HepG2 (cell line): ENCODE results near the gene SAA1. TPM values are rescaled to one million over a fixed set of nuclear protein-coding genes. Genes with fewer than 3 reads are reported as not detected.

Source experiments
- ATM ChIP-seq: fragments of 450-650 bp; IDR thresholded peaks from 2 replicates; pipeline ENCODE4 v1.7.1; 2017; ENCODE audit warnings: mild to moderate bottlenecking, borderline replicate concordance
- BCL6 ChIP-seq: IDR thresholded peaks from 2 replicates; pipeline ENCODE4 v1.6.1; 2016; ENCODE audit warnings: missing genetic modification reagents, missing compliant biosample characterization
- CCAR2 ChIP-seq: fragments of 200-400 bp; formaldehyde crosslinking; optimal IDR thresholded peaks from 2 replicates; pipeline ENCODE3; 2018; ENCODE audit warnings: low read depth, mild to moderate bottlenecking, low read length, moderate library complexity
- EHMT2 ChIP-seq: fragments of 200-600 bp; sonication (generic); IDR thresholded peaks from 2 replicates; pipeline ENCODE4 v1.7.0; 2017; ENCODE audit warnings: antibody characterized with exemption, low read depth, low read length, borderline replicate concordance
- FOXA1 ChIP-seq, 2 experiments: fragments of 450-650 bp in 1 of 2; sonication (generic) in 1 of 2; formaldehyde crosslinking in 1 of 2; IDR thresholded peaks; 2 replicates each; pipeline versions ENCODE4 v1.4.0 to v1.6.1; 2016 to 2020; ENCODE audit warnings: missing genetic modification reagents in 1 of 2
- KDM1A ChIP-seq: IDR thresholded peaks from 2 replicates; pipeline ENCODE4 v1.6.1; 2016; ENCODE audit warnings: missing compliant biosample characterization
- NFKBIZ ChIP-seq: IDR thresholded peaks from 2 replicates; pipeline ENCODE4 v1.6.1; 2018; ENCODE audit warnings: missing genetic modification reagents, missing compliant biosample characterization
- NR3C1 ChIP-seq: sonication (generic); formaldehyde crosslinking; IDR thresholded peaks from 2 replicates; pipeline ENCODE4 v1.4.0; 2020; ENCODE audit warnings: missing genetic modification reagents
- PHF21A ChIP-seq: sonication (generic); formaldehyde crosslinking; IDR thresholded peaks from 2 replicates; pipeline ENCODE4 v1.5.0; 2020; ENCODE audit warnings: mild to moderate bottlenecking, missing genetic modification reagents
- TRIM24 ChIP-seq: sonication (generic); formaldehyde crosslinking; IDR thresholded peaks from 2 replicates; pipeline ENCODE4 v1.8.0; 2022; ENCODE audit warnings: mild to moderate bottlenecking, missing genetic modification reagents
- YY1 ChIP-seq: IDR thresholded peaks from 2 replicates; pipeline ENCODE4 v1.6.1; 2011; ENCODE audit warnings: low read length, low read depth, moderate library complexity, mild to moderate bottlenecking; ENCODE audit not compliant: insufficient read depth, insufficient replicate concordance
- ZMAT3 ChIP-seq: sonication (generic); formaldehyde crosslinking; conservative IDR thresholded peaks from 2 replicates; pipeline ENCODE4 v1.7.0; 2021; ENCODE audit warnings: missing genetic modification reagents
- ZNF329 ChIP-seq: sonication (generic); formaldehyde crosslinking; IDR thresholded peaks from 2 replicates; pipeline ENCODE4 v1.9.0; 2021; ENCODE audit warnings: low read depth, mild to moderate bottlenecking, missing genetic modification reagents
- ZNF577 ChIP-seq: sonication (generic); formaldehyde crosslinking; IDR thresholded peaks from 2 replicates; pipeline ENCODE4 v1.4.0; 2020; ENCODE audit warnings: mild to moderate bottlenecking, low read depth, missing genetic modification reagents, borderline replicate concordance
- polyA plus RNA-seq, 8 experiments: library from polyadenylated mRNA; depleted of rRNA in 3 of 8; stranded (reverse) in 7 of 8; unstranded in 1 of 8; fragments of >200 nt; fragmentation: Illumina TruSeq in 4 of 8; extraction: Trizol in 4 of 8; gene quantifications; 2 replicates each; pipeline versions ENCODE4 v1.2.1 to v1.2.3, GENCODE V29; 2011 to 2016; ENCODE audit warnings: low read depth in 4 of 8, missing spikeins in 1 of 8, mixed read lengths in 1 of 8; ENCODE audit not compliant: insufficient read depth in 1 of 8
- total RNA-seq, 5 experiments: library from RNA; depleted of rRNA; stranded (reverse); fragments of >200 nt; fragmentation: Illumina TruSeq; extraction: Trizol; gene quantifications; 2 replicates each; pipeline ENCODE4 v1.2.3, GENCODE V29; 2016; ENCODE audit warnings: low read depth in 1 of 5
- TF ChIP-seq, protein P1 (sequence below): fragments of 450-650 bp; IDR thresholded peaks from 2 replicates; pipeline ENCODE4 v1.6.1; 2016
- TF ChIP-seq, protein P2 (sequence below): IDR thresholded peaks from 2 replicates; pipeline ENCODE4 v1.6.1; 2016; ENCODE audit warnings: missing genetic modification reagents, missing compliant biosample characterization
- TF ChIP-seq, protein P3 (sequence below): sonication (generic); formaldehyde crosslinking; IDR thresholded peaks from 2 replicates; pipeline ENCODE4 v1.9.0; 2022; ENCODE audit warnings: missing genetic modification reagents, mild to moderate bottlenecking, borderline replicate concordance
- TF ChIP-seq, protein P4 (sequence below): sonication (generic); formaldehyde crosslinking; IDR thresholded peaks from 2 replicates; pipeline ENCODE4 v1.4.0; 2020; ENCODE audit warnings: missing genetic modification reagents, mild to moderate bottlenecking, borderline replicate concordance
- TF ChIP-seq, protein P5 (sequence below): sonication (generic); formaldehyde crosslinking; IDR thresholded peaks from 2 replicates; pipeline ENCODE4 v1.4.0; 2020; ENCODE audit warnings: mild to moderate bottlenecking, missing genetic modification reagents

Gene SAA1
- total and polyA plus RNA-seq, 2 of the 13 experiments (the other 11 are each of a cell fraction or from before 2014, with no cell fraction given), result not detected

DNA sequence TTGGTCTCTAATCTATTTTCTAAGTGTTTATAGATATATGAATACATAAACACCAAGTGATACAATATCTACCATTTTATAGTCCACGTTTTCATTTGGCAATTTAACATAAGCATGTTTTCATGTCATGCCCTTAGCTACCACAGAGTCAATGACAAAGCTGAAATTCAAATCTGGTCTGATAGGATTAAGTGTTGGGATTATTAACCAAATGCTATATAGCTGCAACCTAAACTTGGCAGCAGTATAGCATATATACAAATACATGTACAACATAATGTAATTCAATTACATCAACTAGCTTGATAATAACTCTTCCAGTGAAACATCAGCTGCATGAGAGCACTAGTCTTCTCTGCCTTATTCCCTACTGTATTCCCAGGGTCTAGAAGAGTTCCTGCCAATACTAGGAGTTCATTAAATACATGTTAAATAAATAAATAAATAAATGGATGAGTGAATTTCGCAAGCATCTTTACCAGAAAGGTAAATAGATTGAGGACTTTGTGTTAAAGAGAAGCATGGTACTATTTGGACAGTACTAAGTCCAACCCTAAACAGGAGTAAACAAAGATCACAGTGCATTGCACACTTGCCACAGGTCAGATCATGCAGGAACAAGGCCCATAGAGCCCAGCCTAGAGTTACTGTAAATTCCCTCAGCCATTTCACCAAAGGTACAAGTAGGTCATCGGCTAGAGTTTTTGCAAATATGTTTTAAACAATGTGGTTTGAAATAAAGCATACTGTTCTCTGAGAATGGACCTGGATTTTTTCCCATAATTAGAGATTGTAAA is 42.3 kb upstream of the SAA1 start (continued):
- TF ChIP-seq, protein P1, sequence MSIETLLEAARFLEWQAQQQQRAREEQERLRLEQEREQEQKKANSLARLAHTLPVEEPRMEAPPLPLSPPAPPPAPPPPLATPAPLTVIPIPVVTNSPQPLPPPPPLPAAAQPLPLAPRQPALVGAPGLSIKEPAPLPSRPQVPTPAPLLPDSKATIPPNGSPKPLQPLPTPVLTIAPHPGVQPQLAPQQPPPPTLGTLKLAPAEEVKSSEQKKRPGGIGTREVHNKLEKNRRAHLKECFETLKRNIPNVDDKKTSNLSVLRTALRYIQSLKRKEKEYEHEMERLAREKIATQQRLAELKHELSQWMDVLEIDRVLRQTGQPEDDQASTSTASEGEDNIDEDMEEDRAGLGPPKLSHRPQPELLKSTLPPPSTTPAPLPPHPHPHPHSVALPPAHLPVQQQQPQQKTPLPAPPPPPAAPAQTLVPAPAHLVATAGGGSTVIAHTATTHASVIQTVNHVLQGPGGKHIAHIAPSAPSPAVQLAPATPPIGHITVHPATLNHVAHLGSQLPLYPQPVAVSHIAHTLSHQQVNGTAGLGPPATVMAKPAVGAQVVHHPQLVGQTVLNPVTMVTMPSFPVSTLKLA, result 0 out of 2 replicates have a peak, but pooled peaks have one; percentile 29
- TF ChIP-seq KDM1A (CRISPR knock-in tag), result peak; percentile 79
- peak; percentile 77 for TF ChIP-seq BCL6 (CRISPR knock-in tag)
- peak; percentile 55 for TF ChIP-seq PHF21A (CRISPR knock-in tag)
- TF ChIP-seq, protein P2, sequence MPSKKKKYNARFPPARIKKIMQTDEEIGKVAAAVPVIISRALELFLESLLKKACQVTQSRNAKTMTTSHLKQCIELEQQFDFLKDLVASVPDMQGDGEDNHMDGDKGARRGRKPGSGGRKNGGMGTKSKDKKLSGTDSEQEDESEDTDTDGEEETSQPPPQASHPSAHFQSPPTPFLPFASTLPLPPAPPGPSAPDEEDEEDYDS (CRISPR knock-in tag), result peak; percentile 43
- TF ChIP-seq ZMAT3 (CRISPR knock-in tag), result no peak; the same call in 1 of the 2 replicates
- TF ChIP-seq ZNF329 (CRISPR knock-in tag), result no peak
- no peak for TF ChIP-seq NR3C1 (CRISPR knock-in tag)
- peak; percentile 76 for TF ChIP-seq FOXA1 (IDR thresholded peaks at IDR 0.05)
- peak; percentile 89 for TF ChIP-seq FOXA1 (CRISPR knock-in tag; IDR thresholded peaks at IDR 0.05)
- TF ChIP-seq ATM, result no peak
- no peak for TF ChIP-seq ZNF577 (CRISPR knock-in tag)
- peak; percentile 66; the same call in 1 of the 2 replicates for TF ChIP-seq NFKBIZ (CRISPR knock-in tag)
- TF ChIP-seq, protein P3, sequence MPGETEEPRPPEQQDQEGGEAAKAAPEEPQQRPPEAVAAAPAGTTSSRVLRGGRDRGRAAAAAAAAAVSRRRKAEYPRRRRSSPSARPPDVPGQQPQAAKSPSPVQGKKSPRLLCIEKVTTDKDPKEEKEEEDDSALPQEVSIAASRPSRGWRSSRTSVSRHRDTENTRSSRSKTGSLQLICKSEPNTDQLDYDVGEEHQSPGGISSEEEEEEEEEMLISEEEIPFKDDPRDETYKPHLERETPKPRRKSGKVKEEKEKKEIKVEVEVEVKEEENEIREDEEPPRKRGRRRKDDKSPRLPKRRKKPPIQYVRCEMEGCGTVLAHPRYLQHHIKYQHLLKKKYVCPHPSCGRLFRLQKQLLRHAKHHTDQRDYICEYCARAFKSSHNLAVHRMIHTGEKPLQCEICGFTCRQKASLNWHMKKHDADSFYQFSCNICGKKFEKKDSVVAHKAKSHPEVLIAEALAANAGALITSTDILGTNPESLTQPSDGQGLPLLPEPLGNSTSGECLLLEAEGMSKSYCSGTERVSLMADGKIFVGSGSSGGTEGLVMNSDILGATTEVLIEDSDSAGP (CRISPR knock-in tag), result no peak
- TF ChIP-seq, protein P4, sequence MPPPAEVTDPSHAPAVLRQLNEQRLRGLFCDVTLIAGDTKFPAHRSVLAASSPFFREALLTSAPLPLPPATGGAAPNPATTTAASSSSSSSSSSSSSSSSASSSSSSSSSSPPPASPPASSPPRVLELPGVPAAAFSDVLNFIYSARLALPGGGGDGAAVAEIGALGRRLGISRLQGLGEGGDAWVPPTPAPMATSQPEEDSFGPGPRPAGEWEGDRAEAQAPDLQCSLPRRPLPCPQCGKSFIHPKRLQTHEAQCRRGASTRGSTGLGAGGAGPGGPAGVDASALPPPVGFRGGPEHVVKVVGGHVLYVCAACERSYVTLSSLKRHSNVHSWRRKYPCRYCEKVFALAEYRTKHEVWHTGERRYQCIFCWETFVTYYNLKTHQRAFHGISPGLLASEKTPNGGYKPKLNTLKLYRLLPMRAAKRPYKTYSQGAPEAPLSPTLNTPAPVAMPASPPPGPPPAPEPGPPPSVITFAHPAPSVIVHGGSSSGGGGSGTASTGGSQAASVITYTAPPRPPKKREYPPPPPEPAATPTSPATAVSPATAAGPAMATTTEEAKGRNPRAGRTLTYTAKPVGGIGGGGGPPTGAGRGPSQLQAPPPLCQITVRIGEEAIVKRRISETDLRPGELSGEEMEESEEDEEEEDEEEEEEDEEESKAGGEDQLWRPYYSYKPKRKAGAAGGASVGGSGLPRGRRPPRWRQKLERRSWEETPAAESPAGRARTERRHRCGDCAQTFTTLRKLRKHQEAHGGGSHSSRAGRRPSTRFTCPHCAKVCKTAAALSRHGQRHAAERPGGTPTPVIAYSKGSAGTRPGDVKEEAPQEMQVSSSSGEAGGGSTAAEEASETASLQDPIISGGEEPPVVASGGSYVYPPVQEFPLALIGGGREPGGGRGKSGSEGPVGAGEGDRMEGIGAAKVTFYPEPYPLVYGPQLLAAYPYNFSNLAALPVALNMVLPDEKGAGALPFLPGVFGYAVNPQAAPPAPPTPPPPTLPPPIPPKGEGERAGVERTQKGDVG (CRISPR knock-in tag), result no peak
- TF ChIP-seq EHMT2, result peak; percentile 96; the same call in 1 of the 2 replicates
- peak; percentile 50; the same call in 1 of the 2 replicates for TF ChIP-seq TRIM24 (CRISPR knock-in tag)
- TF ChIP-seq, protein P5, sequence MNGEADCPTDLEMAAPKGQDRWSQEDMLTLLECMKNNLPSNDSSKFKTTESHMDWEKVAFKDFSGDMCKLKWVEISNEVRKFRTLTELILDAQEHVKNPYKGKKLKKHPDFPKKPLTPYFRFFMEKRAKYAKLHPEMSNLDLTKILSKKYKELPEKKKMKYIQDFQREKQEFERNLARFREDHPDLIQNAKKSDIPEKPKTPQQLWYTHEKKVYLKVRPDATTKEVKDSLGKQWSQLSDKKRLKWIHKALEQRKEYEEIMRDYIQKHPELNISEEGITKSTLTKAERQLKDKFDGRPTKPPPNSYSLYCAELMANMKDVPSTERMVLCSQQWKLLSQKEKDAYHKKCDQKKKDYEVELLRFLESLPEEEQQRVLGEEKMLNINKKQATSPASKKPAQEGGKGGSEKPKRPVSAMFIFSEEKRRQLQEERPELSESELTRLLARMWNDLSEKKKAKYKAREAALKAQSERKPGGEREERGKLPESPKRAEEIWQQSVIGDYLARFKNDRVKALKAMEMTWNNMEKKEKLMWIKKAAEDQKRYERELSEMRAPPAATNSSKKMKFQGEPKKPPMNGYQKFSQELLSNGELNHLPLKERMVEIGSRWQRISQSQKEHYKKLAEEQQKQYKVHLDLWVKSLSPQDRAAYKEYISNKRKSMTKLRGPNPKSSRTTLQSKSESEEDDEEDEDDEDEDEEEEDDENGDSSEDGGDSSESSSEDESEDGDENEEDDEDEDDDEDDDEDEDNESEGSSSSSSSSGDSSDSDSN (CRISPR knock-in tag), result no peak
- no peak for TF ChIP-seq CCAR2
- TF ChIP-seq YY1, result peak; percentile 73
